SH-SY5Y (cell line): ENCODE measurements around the gene PCK1.

ENCODE experiments used
- GATA2 ChIP-seq: IDR thresholded peaks from 2 replicates; pipeline ENCODE4 v1.6.1; 2011; ENCODE audit warnings: mild to moderate bottlenecking, low read depth, low read length
- GATA3 ChIP-seq: IDR thresholded peaks from 2 replicates; pipeline ENCODE4 v1.6.1; 2011; ENCODE audit warnings: low read depth, mild to moderate bottlenecking, low read length, moderate library complexity

The PCK1 gene

GRCh38 chr20:57582432-57583288 lies 21.8 kb downstream of the PCK1 start:
- TF ChIP-seq GATA3 (no peak), GATA2 (no peak)

GRCh38 chr20:57583289-57584257 lies 22.7 kb downstream of the PCK1 start:
- no peak for TF ChIP-seq GATA3
- no peak for TF ChIP-seq GATA2

- TF ChIP-seq GATA3 (no peak), GATA2 (no peak)
Measured at GRCh38 chr20:57584768-57585461, 24.0 kb downstream of the PCK1 start.

- TF ChIP-seq GATA3 (no peak), GATA2 (no peak)
Measured at GRCh38 chr20:57585466-57586213, 24.7 kb downstream of the PCK1 start.

GRCh38 chr20:57586370-57586793 lies 25.5 kb downstream of the PCK1 start:
- no peak for TF ChIP-seq GATA2
- no peak for TF ChIP-seq GATA3

- no peak for TF ChIP-seq GATA3
- no peak for TF ChIP-seq GATA2
Measured at GRCh38 chr20:57586943-57587277, 26.0 kb downstream of the PCK1 start.

GRCh38 chr20:57587278-57587988 lies 26.5 kb downstream of the PCK1 start:
- TF ChIP-seq GATA3 (no peak), GATA2 (no peak)

GRCh38 chr20:57587989-57588377 lies 27.1 kb downstream of the PCK1 start:
- TF ChIP-seq GATA3 (no peak), GATA2 (no peak)

- TF ChIP-seq GATA2 (no peak), GATA3 (no peak)
Measured at GRCh38 chr20:57588596-57588995, 27.7 kb downstream of the PCK1 start.

GRCh38 chr20:57589123-57589727 lies 28.3 kb downstream of the PCK1 start:
- TF ChIP-seq GATA3 (no peak), GATA2 (no peak)

GRCh38 chr20:57589728-57590484 lies 29.0 kb downstream of the PCK1 start:
- TF ChIP-seq GATA2 (no peak), GATA3 (no peak)
